Measurements from ENCODE around the gene TRIM28. TPM values are rescaled to one million over a fixed set of nuclear protein-coding genes. Genes with fewer than 3 reads are reported as not detected.
A peak's percentile ranks its signal among the peaks of the same experiment; 100 is the strongest.

Gene TRIM28
- total and polyA plus RNA-seq, 9 of the 15 experiments (the other 6 are each of a cell fraction or from before 2014, with no cell fraction given), result 12.1 to 797 (median 490) TPM

- TF ChIP-seq PTRF (tag; IDR thresholded peaks at IDR 0.05) (no peak), ZBTB49 (CRISPR knock-in tag; IDR thresholded peaks at IDR 0.05; ENCODE audit: borderline replicate concordance) (no peak), MNT (conservative IDR thresholded peaks at IDR 0.05) (peak in 1 of 2 experiments; percentile 32; a peak in 1 of 4 replicates), HDAC3 (IDR thresholded peaks at IDR 0.05; ENCODE audit: borderline replicate concordance, partially characterized antibody) (no peak), PCBP2 (IDR thresholded peaks at IDR 0.05; ENCODE audit: low read depth, low read length, poor library complexity, severe bottlenecking) (no peak), USF1 (CRISPR knock-in tag; IDR thresholded peaks at IDR 0.05) (no peak), SRF (CRISPR knock-in tag; IDR thresholded peaks at IDR 0.05) (no peak), ZNF212 (CRISPR knock-in tag; IDR thresholded peaks at IDR 0.05) (no peak), ELF1 (tag; IDR thresholded peaks at IDR 0.05) (no peak), CC2D1A (IDR thresholded peaks at IDR 0.05) (no peak), ZNF133 (CRISPR knock-in tag; IDR thresholded peaks at IDR 0.05) (no peak), HMBOX1 (IDR thresholded peaks at IDR 0.05) (no peak), MAZ (CRISPR knock-in tag; conservative IDR thresholded peaks at IDR 0.05 in 1 of 2, IDR thresholded peaks at IDR 0.05 in 1 of 2) (no peak), TFAP4 (CRISPR knock-in tag; IDR thresholded peaks at IDR 0.05; ENCODE audit: borderline replicate concordance) (no peak), TRIM28 (IDR thresholded peaks at IDR 0.05) (no peak), GTF3C2 (IDR thresholded peaks at IDR 0.05; ENCODE audit: borderline replicate concordance, extremely low read depth, insufficient read length) (no peak), RHOXF2B (CRISPR knock-in tag; conservative IDR thresholded peaks at IDR 0.05) (no peak), CCAR2 (IDR thresholded peaks at IDR 0.05; ENCODE audit: low read depth, low read length) (no peak)
Observed at GRCh38 chr19:58558066-58558622, 14.3 kb downstream of the TRIM28 start, which contains the start of gene UBE2M (continued).

All from K562 (cell line).